Natural killer cell (primary cell): ENCODE data around the gene UBE4B. TPM values are rescaled to one million over a fixed set of nuclear protein-coding genes. Genes with fewer than 3 reads are reported as not detected.

Experiments
- ATAC-seq, 3 donors: fragments of 150-1000 bp in 2 of 3; fragments of 200-7000 bp in 1 of 3; cut with Tn5 transposase; 1 replicate in 1 of 3; 2 replicates in 2 of 3; pipeline ENCODE4 v1.10.0; 2021; ENCODE audit warnings: mild to moderate bottlenecking in 2 of 3, moderate library complexity in 2 of 3
- DNase-seq, 2 donors: peaks; one replicate each; pipeline versions ENCODE4 v3.0.0 to v3.0.0-alpha.2; 2013 to 2021; ENCODE audit warnings: mixed read lengths in 1 of 2
- H3K27ac ChIP-seq: one replicate; pipeline ENCODE4 v1.5.1; 2013; ENCODE audit warnings: mild to moderate bottlenecking, low read length
- H3K27me3 ChIP-seq: one replicate; pipeline ENCODE4 v1.6.1; 2013; ENCODE audit warnings: low read length; ENCODE audit not compliant: control insufficient read depth, insufficient read depth
- H3K36me3 ChIP-seq: one replicate; pipeline ENCODE4 v1.6.1; 2013; ENCODE audit warnings: low read length; ENCODE audit not compliant: control insufficient read depth, insufficient read depth
- H3K4me1 ChIP-seq: one replicate; pipeline ENCODE4 v1.6.1; 2013; ENCODE audit warnings: low read length; ENCODE audit not compliant: control insufficient read depth, insufficient read depth
- H3K4me3 ChIP-seq: one replicate; pipeline ENCODE4 v1.5.1; 2013; ENCODE audit warnings: low read length
- H3K9me3 ChIP-seq: one replicate; pipeline ENCODE4 v1.6.1; 2013; ENCODE audit warnings: low read length; ENCODE audit not compliant: control insufficient read depth, insufficient read depth
- H3K27ac Mint-ChIP-seq, 2 donors: one replicate each; pipeline ENCODE4 v1.8.0; 2022; ENCODE audit warnings: mild to moderate bottlenecking in 2 of 2, mixed read lengths in 2 of 2, moderate library complexity in 1 of 2
- H3K27me3 Mint-ChIP-seq, 2 donors: one replicate each; pipeline ENCODE4 v1.8.0; 2022; ENCODE audit warnings: low read depth in 2 of 2, mixed read lengths in 2 of 2
- H3K36me3 Mint-ChIP-seq: one replicate; pipeline ENCODE4 v1.8.0; 2022; ENCODE audit warnings: mixed read lengths
- H3K4me1 Mint-ChIP-seq, 2 donors: one replicate each; pipeline ENCODE4 v1.8.0; 2022; ENCODE audit warnings: mixed read lengths in 2 of 2
- H3K4me3 Mint-ChIP-seq: one replicate; pipeline ENCODE4 v1.8.0; 2022; ENCODE audit warnings: mild to moderate bottlenecking, moderate library complexity, mixed read lengths
- H3K9me3 Mint-ChIP-seq, 2 donors: one replicate each; pipeline ENCODE4 v1.8.0; 2022; ENCODE audit warnings: mixed read lengths in 2 of 2
- CTCF ChIP-seq: fragments of 200-600 bp; IDR thresholded peaks from one replicate; pipeline ENCODE4 v1.8.0; 2022; ENCODE audit warnings: antibody characterized with exemption
- WGBS: methylation state at CpG from one replicate; pipeline ENCODE4 v1.1.7; 2013; ENCODE audit warnings: missing lambda C conversion rate; ENCODE audit not compliant: insufficient coverage; 5-methylcytosine and 5-hydroxymethylcytosine counted together
- intact Hi-C: fragments of 100-400 bp; cut with micrococcal nuclease; formaldehyde crosslinking; loops from one replicate; pipeline ENCODE4 v1.14.2; 2022
- total RNA-seq, 4 donors: library from RNA; stranded (reverse); fragments of 120-200 nt in 1 of 4; gene quantifications; one replicate each; pipeline versions ENCODE4 v1.2.3 to v1.2.4, GENCODE V29; 2013 to 2022

UBE4B gene
- total RNA-seq, 3 donors from 2014 or later (not counting 1 experiment from before 2014, with no cell fraction given), result 37.0 to 48.0 (median 41.4) TPM

DNA sequence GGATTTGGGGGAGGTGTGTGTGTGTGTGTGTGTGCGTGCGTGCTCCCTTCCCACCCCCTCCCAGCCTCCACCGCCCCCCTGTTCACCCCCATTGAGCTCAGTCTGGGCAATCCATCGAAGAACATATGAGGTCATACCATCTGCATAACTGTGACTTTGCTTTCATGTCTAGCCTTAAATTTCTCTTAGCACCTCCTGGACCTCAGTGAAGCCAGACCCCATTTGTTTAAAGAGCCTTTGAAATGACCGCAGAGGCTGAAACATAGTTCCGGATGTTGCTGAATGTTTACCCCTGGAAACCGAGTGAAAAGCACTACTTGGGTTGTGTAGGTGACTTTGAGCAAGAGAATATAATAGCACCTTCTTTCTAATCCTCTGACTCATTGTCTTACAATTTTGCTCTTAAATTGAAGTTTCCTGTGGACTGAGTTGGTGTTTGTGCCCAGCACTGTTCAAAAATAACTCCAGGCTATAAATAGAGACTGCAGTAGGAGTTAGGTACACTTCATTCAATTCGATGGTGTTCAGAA, 75.4 kb downstream of the UBE4B start:
- Histone ChIP-seq H3K4me1 (peaks cover 2% of the 10 kb centered on the region), H3K27ac (no peak overlapping the region), H3K36me3 (peaks cover 43% of the 10 kb centered on the region), H3K9me3 (no peaks in the 10 kb centered on the region), H3K4me3 (no peak overlapping the region), H3K27me3 (no peaks in the 10 kb centered on the region)
- Mint-ChIP-seq H3K27me3 (no peaks in the 10 kb centered on the region), H3K4me3 (no peak overlapping the region), H3K9me3 (no peaks in the 10 kb centered on the region), H3K4me1 (peaks cover 8 to 9% of the 10 kb centered on the region in 2 donors), H3K27ac (no peak overlapping the region), H3K36me3 (peaks cover 21% of the 10 kb centered on the region)
- ATAC-seq (no peak), DNase-seq (no peak)
- TF ChIP-seq CTCF, result no peak
- intact Hi-C loops, result no loop called here
- WGBS, result 89% methylated on average over 5 of the region's 8 CpGs

- Histone ChIP-seq H3K27me3 (no peaks in the 10 kb centered on the region), H3K4me1 (peaks cover 2% of the 10 kb centered on the region), H3K4me3 (no peak overlapping the region), H3K9me3 (no peaks in the 10 kb centered on the region), H3K27ac (no peak overlapping the region), H3K36me3 (peaks cover 40% of the 10 kb centered on the region)
- no peak for ATAC-seq
- DNase-seq, result no peak
- Mint-ChIP-seq H3K9me3 (no peaks in the 10 kb centered on the region), H3K27me3 (no peaks in the 10 kb centered on the region), H3K4me1 (peaks cover 8 to 11% of the 10 kb centered on the region in 2 donors), H3K36me3 (peaks cover 21% of the 10 kb centered on the region), H3K4me3 (no peak overlapping the region), H3K27ac (no peak overlapping the region)
- intact Hi-C loops, result no loop called here
- 97% methylated on average over 11 of the region's 11 CpGs for WGBS
- no peak for TF ChIP-seq CTCF
Measured at GRCh38 chr1:10108948-10109708, 76.4 kb downstream of the UBE4B start.

- H3K4me3 Mint-ChIP-seq, result no peak overlapping the region
Measured at GRCh38 chr1:10113501-10113900, 80.7 kb downstream of the UBE4B start.

More at GRCh38 chr1:10113501-10113900, 80.7 kb downstream of the UBE4B start:
- Histone ChIP-seq H3K4me1 (peaks cover 2% of the 10 kb centered on the region), H3K36me3 (peaks cover 14% of the 10 kb centered on the region), H3K4me3 (no peak overlapping the region), H3K27ac (no peak overlapping the region), H3K27me3 (no peaks in the 10 kb centered on the region), H3K9me3 (no peaks in the 10 kb centered on the region)
- peaks cover 9% of the 10 kb centered on the region for H3K36me3 Mint-ChIP-seq
- no peaks in the 10 kb centered on the region for H3K9me3 Mint-ChIP-seq
- TF ChIP-seq CTCF, result no peak
- 97% methylated on average over 11 of the region's 12 CpGs for WGBS
- ATAC-seq (no peak), DNase-seq (no peak)
- no peaks in the 10 kb centered on the region for H3K27me3 Mint-ChIP-seq
- peak overlapping the region in 1 of 2 donors; percentile 43 for H3K27ac Mint-ChIP-seq
- intact Hi-C loops, result no loop called here
- peaks cover 8 to 11% of the 10 kb centered on the region in 2 donors for H3K4me1 Mint-ChIP-seq
